Esophagus squamous epithelium (tissue), 5 donors: Measurements from ENCODE around the gene LRRC34. TPM values are rescaled to one million over a fixed set of nuclear protein-coding genes. Genes with fewer than 3 reads are reported as not detected.

Experiments
- DNase-seq: peaks from one replicate; lab custom pipeline; 2025; lab: John Stamatoyannopoulos, UW
- H3K27ac ChIP-seq, 4 donors: fragments of 200-600 bp; sonication (generic); one replicate each; pipeline ENCODE4 v1.5.1; 2016 to 2019; ENCODE audit warnings: mild to moderate bottlenecking in 1 of 4
- H3K27me3 ChIP-seq, 4 donors: fragments of 200-600 bp; sonication (generic); 1 replicate in 3 of 4; 2 replicates in 1 of 4; pipeline versions ENCODE4 v1.5.1 to v1.6.0; 2017 to 2021; ENCODE audit warnings: antibody characterized with exemption in 1 of 4
- H3K36me3 ChIP-seq, 3 donors: fragments of 200-600 bp; sonication (generic); one replicate each; pipeline ENCODE4 v1.5.1; 2016 to 2019
- H3K4me1 ChIP-seq, 3 donors: fragments of 200-600 bp; sonication (generic); one replicate each; pipeline ENCODE4 v1.5.1; 2017 to 2019
- H3K4me3 ChIP-seq, 4 donors: fragments of 200-600 bp; sonication (generic); 1 replicate in 3 of 4; 2 replicates in 1 of 4; pipeline ENCODE4 v1.5.1; 2016 to 2019; ENCODE audit warnings: mild to moderate bottlenecking in 2 of 4, moderate library complexity in 1 of 4
- H3K9me3 ChIP-seq, 3 donors: fragments of 200-600 bp; sonication (generic); one replicate each; pipeline ENCODE4 v1.5.1; 2016 to 2019
- CTCF ChIP-seq, 6 experiments: fragments of 450-650 bp in 4 of 6; fragments of 200-600 bp in 2 of 6; sonication (generic) in 2 of 6; IDR thresholded peaks; one replicate each; pipeline ENCODE4 v1.5.1; 2016 to 2019; ENCODE audit warnings: antibody characterized with exemption in 6 of 6, mild to moderate bottlenecking in 4 of 6, moderate library complexity in 4 of 6
- POLR2A ChIP-seq, 4 donors: fragments of 450-650 bp; IDR thresholded peaks; one replicate each; pipeline ENCODE4 v1.6.1; 2017; ENCODE audit warnings: antibody characterized with exemption in 4 of 4, mild to moderate bottlenecking in 4 of 4, moderate library complexity in 3 of 4
- WGBS, 2 donors: methylation state at CpG; one replicate each; pipeline ENCODE4 v1.1.5; 2018; 5-methylcytosine and 5-hydroxymethylcytosine counted together
- intact Hi-C: fragments of 100-400 bp; cut with DNase I; formaldehyde crosslinking; loops from one replicate; pipeline ENCODE4 v1.15.0; 2022
- total RNA-seq, 4 donors: library from RNA; depleted of rRNA; stranded (reverse); fragments of >200 nt; gene quantifications; one replicate each; pipeline ENCODE4 v1.1.0, GENCODE V29; 2016
- donor health status: DM: yes; HTN: yes; CAD: no.

Gene LRRC34
- total RNA-seq, 4 donors from 2014 or later: 0.35 to 1.3 TPM; not detected in 2

DNA sequence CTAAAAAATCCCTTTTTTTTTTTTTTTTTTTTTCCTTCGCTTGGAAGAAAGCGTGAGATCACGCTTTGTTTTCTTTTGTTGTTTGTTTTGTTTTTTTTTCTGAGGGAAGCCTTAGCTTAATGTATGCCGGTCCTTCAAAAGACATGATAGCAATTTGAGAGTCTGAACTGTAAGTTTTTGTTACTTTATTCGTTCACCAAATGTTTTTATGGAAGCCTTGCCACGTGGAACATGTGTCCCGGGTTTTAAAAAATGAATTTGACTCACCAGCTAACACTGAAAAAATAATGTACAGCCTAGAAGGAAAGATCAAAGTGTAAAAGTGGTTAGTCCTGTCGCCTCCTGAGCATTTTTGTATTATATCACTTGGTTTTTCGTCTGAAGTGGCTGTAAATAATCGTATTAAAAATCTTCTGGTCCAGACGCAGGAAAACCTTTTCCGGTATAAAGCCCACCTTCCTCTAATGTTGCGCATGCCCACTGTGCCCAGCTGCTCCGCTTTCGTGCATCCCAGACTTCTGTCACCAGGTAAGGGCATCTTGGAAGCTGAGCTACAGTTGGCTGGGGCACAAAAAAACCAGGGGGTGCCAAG, 40.3 kb downstream of the LRRC34 start:
- DNase-seq: no peak
- no peaks in the 10 kb centered on the region for H3K9me3 ChIP-seq
- H3K4me3 ChIP-seq: peak overlapping the region; percentile 68 to 99 (median 80)
- H3K4me1 ChIP-seq: peaks cover 10 to 33% (median 21%) of the 10 kb centered on the region in 3 donors
- 1 to 2% methylated on average over 13 to 15 of the region's 15 CpGs for WGBS, 2 donors
- no peaks in the 10 kb centered on the region for H3K27me3 ChIP-seq
- intact Hi-C loops: no loop called here
- peaks cover 0 to 34% (median 0%) of the 10 kb centered on the region in 3 donors for H3K36me3 ChIP-seq
- H3K27ac ChIP-seq: peak overlapping the region; percentile 99 to 100 (median 100)
- TF ChIP-seq POLR2A (IDR thresholded peaks at IDR 0.05) (no peak), CTCF (IDR thresholded peaks at IDR 0.05) (no peak)

- H3K4me1 ChIP-seq: peaks cover 10 to 33% (median 21%) of the 10 kb centered on the region in 3 donors
- DNase-seq: no peak
- no peak for TF ChIP-seq CTCF (IDR thresholded peaks at IDR 0.05)
- TF ChIP-seq POLR2A (IDR thresholded peaks at IDR 0.05): no peak
- no peaks in the 10 kb centered on the region for H3K27me3 ChIP-seq
- WGBS, 2 donors: 0 to 1% methylated on average over 27 of the region's 27 CpGs
- H3K9me3 ChIP-seq: no peaks in the 10 kb centered on the region
- H3K36me3 ChIP-seq: peaks cover 0 to 27% (median 0%) of the 10 kb centered on the region in 3 donors
- intact Hi-C loops: no loop called here
- peak overlapping the region; percentile 99 to 100 (median 100) for H3K27ac ChIP-seq
- peak overlapping the region; percentile 68 to 99 (median 80) for H3K4me3 ChIP-seq
These were observed 41.0 kb downstream of the LRRC34 start for GRCh38 chr3:169771497-169772304.

GRCh38 chr3:169769287-169770181, 43.2 kb downstream of the LRRC34 start, which contains the start of gene ACTRT3:
Gene ACTRT3 (minus strand): TSS chr3:169769561. CDS start chr3:169769520, 41 bp downstream.
- peak; percentile 15 for DNase-seq
- WGBS, 2 donors: 0 to 2% methylated on average over 10 to 16 of the region's 51 CpGs
- TF ChIP-seq POLR2A (IDR thresholded peaks at IDR 0.05) (peak in 1 of 4 donors; percentile 56), CTCF (IDR thresholded peaks at IDR 0.05) (no peak)
- H3K27ac ChIP-seq: peak within 1 kb of the TSS; percentile 81 to 95 (median 89)
- intact Hi-C loops: no loop called here
- H3K9me3 ChIP-seq: no peaks in the 10 kb centered on the region
- peaks cover 6 to 18% (median 9%) of the 10 kb centered on the region in 3 donors for H3K4me1 ChIP-seq
- peaks cover 0 to 5% (median 0%) of the 10 kb centered on the region in 3 donors for H3K36me3 ChIP-seq
- peak within 1 kb of the TSS; percentile 39 to 87 (median 67) for H3K4me3 ChIP-seq
- no peaks in the 10 kb centered on the region for H3K27me3 ChIP-seq

- intact Hi-C loops: no loop called here
- WGBS, 2 donors: 7 to 8% methylated on average over 25 to 38 of the region's 42 CpGs
- peak within 1 kb of the TSS; percentile 89 to 94 (median 94) for H3K4me3 ChIP-seq
These were observed 47.7 kb downstream of the LRRC34 start, which contains the start of gene TERC for GRCh38 chr3:169764882-169765612. Gene TERC (minus strand): TSS chr3:169765060.

More at GRCh38 chr3:169764882-169765612, 47.7 kb downstream of the LRRC34 start, which contains the start of gene TERC:
- peak in 3 of 4 donors; percentile 79 to 98 (median 97) for TF ChIP-seq POLR2A (IDR thresholded peaks at IDR 0.05)
- TF ChIP-seq CTCF (IDR thresholded peaks at IDR 0.05): no peak
- H3K27me3 ChIP-seq: no peaks in the 10 kb centered on the region
- H3K4me1 ChIP-seq: peaks cover 0 to 20% (median 6%) of the 10 kb centered on the region in 3 donors
- peak within 1 kb of the TSS; percentile 98 to 100 (median 99) for H3K27ac ChIP-seq
- peak; percentile 73 for DNase-seq
- no peaks in the 10 kb centered on the region for H3K36me3 ChIP-seq
- no peaks in the 10 kb centered on the region for H3K9me3 ChIP-seq
